Panc1 (cell line): ENCODE measurements around the gene AP5Z1. TPM values are rescaled to one million over a fixed set of nuclear protein-coding genes. Genes with fewer than 3 reads are reported as not detected.

Source experiments
- ATAC-seq: fragments of 200-7000 bp; cut with Tn5 transposase; 2 replicates; pipeline ENCODE4 v1.9.1; 2020; ENCODE audit warnings: mild to moderate bottlenecking, moderate library complexity
- BruUV-seq: library from RNA; stranded (reverse); fragments of 400-500 nt; replicated peaks from 2 replicates; lab custom pipeline; 2021; lab: Mats Ljungman, UMichigan
- CTCF ChIA-PET: fragments of 300-600 bp; sonication (Branson Sonifier 250); formaldehyde crosslinking; loops from one replicate; lab custom pipeline; 2022; ENCODE audit warnings: antibody characterized with exemption; lab: Charles Lee
- POLR2A ChIA-PET: fragments of 300-600 bp; sonication (Branson Sonifier 250); formaldehyde crosslinking; loops from one replicate; lab custom pipeline; 2022; ENCODE audit warnings: antibody characterized with exemption; lab: Charles Lee
- DNase-seq: peaks from one replicate; pipeline ENCODE4 v3.0.0-alpha.2; 2010; ENCODE audit warnings: low read depth, low spot score
- H3K27ac ChIP-seq: 2 replicates; pipeline ENCODE4 v1.5.1; 2011; ENCODE audit warnings: mild to moderate bottlenecking, low read length, inconsistent platforms
- H3K27me3 ChIP-seq: fragments of 200-500 bp; sonication (Bioruptor generic); 2 replicates; pipeline ENCODE4 v1.6.0; 2014; ENCODE audit warnings: low read length, inconsistent platforms; ENCODE audit not compliant: control insufficient read depth, insufficient read depth
- H3K36me3 ChIP-seq: fragments of 200-500 bp; sonication (Bioruptor generic); 2 replicates; pipeline ENCODE4 v1.5.1; 2014; ENCODE audit warnings: inconsistent platforms, mild to moderate bottlenecking, low read length, moderate library complexity; ENCODE audit not compliant: control insufficient read depth, insufficient read depth
- H3K4me1 ChIP-seq: 2 replicates; pipeline ENCODE4 v1.5.1; 2011; ENCODE audit warnings: inconsistent platforms, mild to moderate bottlenecking, low read length, moderate library complexity; ENCODE audit not compliant: control insufficient read depth, insufficient read depth
- H3K4me3 ChIP-seq, 2 experiments: 2 replicates each; pipeline ENCODE4 v1.5.1; 2011 to 2012; ENCODE audit warnings: low read depth in 2 of 2, low read length in 2 of 2, mild to moderate bottlenecking in 2 of 2, inconsistent platforms in 1 of 2, moderate library complexity in 1 of 2
- H3K9me3 ChIP-seq: fragments of 200-500 bp; sonication (Bioruptor generic); 2 replicates; pipeline ENCODE4 v1.5.1; 2014; ENCODE audit warnings: low read depth, mild to moderate bottlenecking, inconsistent platforms, low read length, moderate library complexity; ENCODE audit not compliant: control insufficient read depth, insufficient read depth
- CTCF ChIP-seq: fragments of 450-650 bp; IDR thresholded peaks from 2 replicates; pipeline ENCODE4 v1.5.1; 2017; ENCODE audit warnings: mild to moderate bottlenecking
- POLR2AphosphoS5 ChIP-seq: IDR thresholded peaks from 2 replicates; pipeline ENCODE4 v1.6.1; 2012; ENCODE audit warnings: mild to moderate bottlenecking, low read depth, low read length, moderate library complexity
- SIN3A ChIP-seq: IDR thresholded peaks from 2 replicates; pipeline ENCODE4 v1.6.1; 2012; ENCODE audit warnings: low read depth, mild to moderate bottlenecking, low read length, moderate library complexity, borderline replicate concordance; ENCODE audit not compliant: insufficient read depth
- TCF7L2 ChIP-seq: IDR thresholded peaks from 2 replicates; pipeline ENCODE4 v1.6.1; 2011; ENCODE audit warnings: mild to moderate bottlenecking, low read depth, low read length, inconsistent platforms
- in situ Hi-C: cut with HindIII; loops from 2 replicates; pipeline ENCODE4 v1.10.0; 2016; ENCODE audit warnings: low sequenced_read_pairs, low pct_unique_long_range_greater_than_20kb
- intact Hi-C: fragments of 100-400 bp; cut with micrococcal nuclease; formaldehyde crosslinking; loops from one replicate; pipeline ENCODE4 v1.10.0; 2022; ENCODE audit not compliant: unreplicated experiment
- total RNA-seq: library from RNA; stranded (reverse); gene quantifications from one replicate; pipeline ENCODE4 v1.2.1, GENCODE V29; 2021; ENCODE audit not compliant: unreplicated experiment
- TF ChIP-seq, protein P1 (sequence below), 2 experiments: IDR thresholded peaks; 2 replicates each; pipeline ENCODE4 v1.6.1; 2011 to 2012; ENCODE audit warnings: low read depth in 2 of 2, control low read depth in 1 of 2, low read length in 1 of 2, mild to moderate bottlenecking in 1 of 2, moderate library complexity in 1 of 2; ENCODE audit not compliant: insufficient read depth in 1 of 2

Gene AP5Z1
- total RNA-seq, 1 experiment from 2014 or later = 100.0 TPM

- DNase-seq (no peak), ATAC-seq (no peak)
- in situ Hi-C loops (no loop called here), intact Hi-C loops (no loop called here)
- H3K4me1 ChIP-seq = no peaks in the 10 kb centered on the region
- POLR2A ChIA-PET = no interaction called here
- H3K27me3 ChIP-seq = no peaks in the 10 kb centered on the region
- CTCF ChIA-PET = no interaction called here
- no peak overlapping the region for H3K4me3 ChIP-seq
- no peak overlapping the region for H3K27ac ChIP-seq
- TF ChIP-seq CTCF (no peak), POLR2AphosphoS5 (no peak), SIN3A (no peak), TCF7L2 (no peak)
- TF ChIP-seq, protein P1, sequence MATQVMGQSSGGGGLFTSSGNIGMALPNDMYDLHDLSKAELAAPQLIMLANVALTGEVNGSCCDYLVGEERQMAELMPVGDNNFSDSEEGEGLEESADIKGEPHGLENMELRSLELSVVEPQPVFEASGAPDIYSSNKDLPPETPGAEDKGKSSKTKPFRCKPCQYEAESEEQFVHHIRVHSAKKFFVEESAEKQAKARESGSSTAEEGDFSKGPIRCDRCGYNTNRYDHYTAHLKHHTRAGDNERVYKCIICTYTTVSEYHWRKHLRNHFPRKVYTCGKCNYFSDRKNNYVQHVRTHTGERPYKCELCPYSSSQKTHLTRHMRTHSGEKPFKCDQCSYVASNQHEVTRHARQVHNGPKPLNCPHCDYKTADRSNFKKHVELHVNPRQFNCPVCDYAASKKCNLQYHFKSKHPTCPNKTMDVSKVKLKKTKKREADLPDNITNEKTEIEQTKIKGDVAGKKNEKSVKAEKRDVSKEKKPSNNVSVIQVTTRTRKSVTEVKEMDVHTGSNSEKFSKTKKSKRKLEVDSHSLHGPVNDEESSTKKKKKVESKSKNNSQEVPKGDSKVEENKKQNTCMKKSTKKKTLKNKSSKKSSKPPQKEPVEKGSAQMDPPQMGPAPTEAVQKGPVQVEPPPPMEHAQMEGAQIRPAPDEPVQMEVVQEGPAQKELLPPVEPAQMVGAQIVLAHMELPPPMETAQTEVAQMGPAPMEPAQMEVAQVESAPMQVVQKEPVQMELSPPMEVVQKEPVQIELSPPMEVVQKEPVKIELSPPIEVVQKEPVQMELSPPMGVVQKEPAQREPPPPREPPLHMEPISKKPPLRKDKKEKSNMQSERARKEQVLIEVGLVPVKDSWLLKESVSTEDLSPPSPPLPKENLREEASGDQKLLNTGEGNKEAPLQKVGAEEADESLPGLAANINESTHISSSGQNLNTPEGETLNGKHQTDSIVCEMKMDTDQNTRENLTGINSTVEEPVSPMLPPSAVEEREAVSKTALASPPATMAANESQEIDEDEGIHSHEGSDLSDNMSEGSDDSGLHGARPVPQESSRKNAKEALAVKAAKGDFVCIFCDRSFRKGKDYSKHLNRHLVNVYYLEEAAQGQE (IDR thresholded peaks at IDR 0.05; ENCODE audit: insufficient read depth in 1 of 2, low read depth in 2 of 2, low read length in 1 of 2) = no peak
- BruUV-seq = no TSS peak
- peaks cover 9% of the 10 kb centered on the region for H3K36me3 ChIP-seq
- no peaks in the 10 kb centered on the region for H3K9me3 ChIP-seq
Measured at GRCh38 chr7:4754433-4755010, 20.9 kb upstream of the AP5Z1 start.

DNA sequence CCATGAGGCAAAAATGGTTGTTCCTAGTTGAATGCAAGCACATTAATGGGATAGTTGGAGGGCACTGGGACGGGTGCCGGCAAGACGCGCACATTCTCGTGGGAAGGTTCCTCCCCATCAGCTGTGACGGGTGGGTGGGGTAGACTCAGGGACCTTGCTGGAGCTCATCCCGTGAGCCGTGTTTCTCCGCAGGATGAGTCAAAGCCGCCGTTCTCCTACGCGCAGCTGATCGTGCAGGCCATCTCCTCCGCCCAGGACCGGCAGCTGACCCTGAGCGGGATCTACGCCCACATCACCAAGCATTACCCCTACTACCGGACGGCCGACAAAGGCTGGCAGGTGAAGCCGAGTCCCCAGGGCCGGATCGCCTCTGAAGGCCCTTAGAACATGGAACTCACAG, 20.4 kb upstream of the AP5Z1 start:
- CTCF ChIA-PET = no interaction called here
- no peaks in the 10 kb centered on the region for H3K9me3 ChIP-seq
- no peak overlapping the region for H3K4me3 ChIP-seq
- H3K27me3 ChIP-seq = no peaks in the 10 kb centered on the region
- H3K27ac ChIP-seq = no peak overlapping the region
- intact Hi-C loops (no loop called here), in situ Hi-C loops (no loop called here)
- ATAC-seq = no peak
- no peak for DNase-seq
- H3K36me3 ChIP-seq = peaks cover 9% of the 10 kb centered on the region
- TF ChIP-seq CTCF = no peak
- TF ChIP-seq POLR2AphosphoS5 = no peak
- BruUV-seq = no TSS peak
- H3K4me1 ChIP-seq = no peaks in the 10 kb centered on the region
- POLR2A ChIA-PET = no interaction called here
